Measurements from ENCODE around the gene COL4A6.

The COL4A6 gene

GRCh38 chrX:108216405-108216804 lies 221.8 kb downstream of the COL4A6 start:
- DNase-seq (ENCODE audit: low spot score): no peak

GRCh38 chrX:108211301-108211700 lies 226.9 kb downstream of the COL4A6 start:
- DNase-seq (ENCODE audit: low spot score): no peak

DNA sequence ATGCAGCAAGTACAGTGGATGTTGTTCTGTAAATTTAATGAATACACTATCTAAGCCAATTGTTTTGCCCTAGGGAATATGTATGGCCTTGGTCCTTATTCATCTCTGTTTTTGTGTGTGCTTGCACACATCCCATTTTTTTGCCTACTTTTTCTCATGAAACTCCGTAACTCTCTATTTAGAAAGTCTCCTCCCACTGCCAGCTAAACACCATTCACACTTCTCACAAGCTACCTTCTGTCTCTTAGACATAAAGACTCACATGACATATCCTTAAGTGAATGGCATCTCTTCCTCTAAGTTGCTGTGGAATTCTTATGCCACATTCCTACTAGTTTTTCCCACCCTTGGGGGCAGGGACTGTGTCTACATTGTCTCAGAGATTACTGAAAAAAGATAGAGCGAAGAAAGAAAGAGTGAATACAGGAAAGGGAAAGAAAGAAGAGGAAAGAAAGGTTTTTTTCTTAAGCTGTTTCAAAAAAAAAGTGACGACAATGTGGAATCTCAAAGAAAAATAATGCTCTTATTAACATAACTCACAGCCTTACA lies 229.1 kb downstream of the COL4A6 start:
- DNase-seq (ENCODE audit: low spot score): no peak

DNA sequence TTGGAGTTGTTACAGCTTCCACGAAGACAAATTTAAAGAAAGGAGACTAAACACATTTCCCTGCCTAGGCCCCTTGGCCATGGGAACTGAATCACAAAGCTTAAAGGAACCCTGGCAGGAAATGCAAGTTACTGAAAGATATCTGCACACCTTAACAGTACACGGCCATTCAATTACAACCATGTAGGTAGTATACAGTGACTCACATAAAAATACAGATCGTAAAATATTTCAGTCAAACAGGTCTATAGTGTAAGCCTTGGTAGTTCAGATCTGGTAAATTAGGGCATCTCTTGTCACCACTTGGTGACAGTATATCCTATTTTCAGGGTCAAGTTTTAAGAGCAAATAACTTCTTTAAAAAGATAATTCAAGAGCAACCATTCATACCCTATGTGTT lies 234.7 kb downstream of the COL4A6 start:
- DNase-seq (ENCODE audit: low spot score): no peak

GRCh38 chrX:108199691-108200090 lies 238.5 kb downstream of the COL4A6 start:
- peak; percentile 16 for DNase-seq (ENCODE audit: low spot score)

- DNase-seq (ENCODE audit: low spot score): no peak
Observed at GRCh38 chrX:108199041-108199440, 239.2 kb downstream of the COL4A6 start.

DNA sequence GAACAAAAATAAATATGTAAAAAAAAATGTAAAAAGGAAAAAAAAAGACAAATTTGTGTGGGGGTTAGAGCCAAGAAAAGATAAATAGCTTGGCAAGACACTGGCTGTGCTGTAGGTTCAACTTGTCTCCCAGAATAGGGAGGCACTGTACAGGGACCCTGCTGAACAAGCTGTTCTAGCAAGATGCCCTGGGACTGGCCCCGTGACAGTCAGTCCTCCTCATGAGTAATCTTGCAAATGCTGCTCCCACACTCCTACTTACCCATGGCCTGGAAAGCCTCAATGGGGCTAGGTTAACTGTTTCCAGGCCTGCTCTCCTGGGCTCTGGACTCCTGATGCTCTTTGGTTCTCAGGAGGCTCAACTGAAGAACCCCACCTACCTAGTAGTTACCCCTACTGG lies 239.8 kb downstream of the COL4A6 start:
- DNase-seq (ENCODE audit: low spot score): no peak

DNA sequence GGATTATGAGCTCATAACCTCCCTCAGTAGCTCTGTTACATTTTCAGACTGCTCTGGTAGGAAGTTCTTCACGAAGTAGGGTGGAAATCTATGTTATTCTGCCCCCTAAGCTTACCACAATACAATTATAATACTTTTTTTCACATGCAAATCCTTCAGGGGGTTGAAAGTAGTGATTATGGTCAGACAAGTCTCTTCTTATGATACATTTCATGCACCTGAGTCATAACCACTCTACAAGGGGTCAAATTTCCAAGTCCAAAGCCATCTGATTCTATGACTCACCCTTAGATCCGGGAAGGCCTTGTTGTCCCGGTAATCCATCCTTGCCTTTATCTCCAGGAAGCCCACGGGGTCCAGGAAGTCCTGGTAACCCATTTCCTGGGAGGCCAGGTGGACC lies 251.4 kb downstream of the COL4A6 start:
- peak; percentile 33 for DNase-seq (ENCODE audit: low spot score)

DNA sequence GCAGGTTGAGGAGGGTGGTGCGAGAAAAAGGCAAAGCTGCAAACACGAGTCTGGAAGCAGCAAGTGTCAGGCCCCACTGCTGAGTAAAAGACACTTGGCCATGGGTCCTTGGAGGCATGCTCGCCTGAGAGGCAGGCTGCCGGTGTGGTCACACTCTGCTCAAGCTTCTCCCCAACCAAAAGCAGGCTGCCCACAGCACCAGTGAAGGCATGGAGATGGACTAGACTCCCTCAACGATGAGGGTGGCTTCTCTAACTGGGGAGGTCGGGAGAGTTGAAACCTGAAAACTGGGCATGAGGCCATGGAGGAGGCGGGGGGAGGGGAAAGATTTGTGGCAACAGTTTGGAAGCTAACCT lies 260.1 kb downstream of the COL4A6 start:
- DNase-seq (ENCODE audit: low spot score): no peak

GRCh38 chrX:108177351-108178142 lies 260.7 kb downstream of the COL4A6 start:
- no peak for DNase-seq (ENCODE audit: low spot score)

GRCh38 chrX:108173874-108174273 lies 264.3 kb downstream of the COL4A6 start:
- DNase-seq (ENCODE audit: low spot score): no peak

GRCh38 chrX:108171671-108172070 lies 266.6 kb downstream of the COL4A6 start:
- no peak for DNase-seq (ENCODE audit: low spot score)

DNA sequence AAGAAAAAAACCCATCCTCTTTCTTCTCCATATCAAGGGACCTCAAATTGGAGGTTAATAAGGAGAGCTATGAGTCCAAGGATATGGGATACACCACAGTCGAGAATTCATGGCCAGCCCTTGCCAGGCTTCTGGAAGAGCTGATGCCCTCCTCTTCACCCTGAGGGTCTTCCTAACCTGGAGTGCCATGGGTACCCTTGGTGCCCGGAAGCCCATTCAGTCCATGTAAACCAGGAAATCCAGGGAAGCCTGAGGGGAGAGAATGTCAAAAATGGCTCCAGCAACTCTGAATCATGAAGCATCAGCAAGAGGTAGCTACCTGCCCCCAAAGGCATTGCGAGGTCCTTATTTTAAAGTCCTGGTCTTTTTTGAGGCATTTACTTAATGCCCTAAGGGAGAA lies 268.5 kb downstream of the COL4A6 start:
- DNase-seq (ENCODE audit: low spot score): no peak

DNA sequence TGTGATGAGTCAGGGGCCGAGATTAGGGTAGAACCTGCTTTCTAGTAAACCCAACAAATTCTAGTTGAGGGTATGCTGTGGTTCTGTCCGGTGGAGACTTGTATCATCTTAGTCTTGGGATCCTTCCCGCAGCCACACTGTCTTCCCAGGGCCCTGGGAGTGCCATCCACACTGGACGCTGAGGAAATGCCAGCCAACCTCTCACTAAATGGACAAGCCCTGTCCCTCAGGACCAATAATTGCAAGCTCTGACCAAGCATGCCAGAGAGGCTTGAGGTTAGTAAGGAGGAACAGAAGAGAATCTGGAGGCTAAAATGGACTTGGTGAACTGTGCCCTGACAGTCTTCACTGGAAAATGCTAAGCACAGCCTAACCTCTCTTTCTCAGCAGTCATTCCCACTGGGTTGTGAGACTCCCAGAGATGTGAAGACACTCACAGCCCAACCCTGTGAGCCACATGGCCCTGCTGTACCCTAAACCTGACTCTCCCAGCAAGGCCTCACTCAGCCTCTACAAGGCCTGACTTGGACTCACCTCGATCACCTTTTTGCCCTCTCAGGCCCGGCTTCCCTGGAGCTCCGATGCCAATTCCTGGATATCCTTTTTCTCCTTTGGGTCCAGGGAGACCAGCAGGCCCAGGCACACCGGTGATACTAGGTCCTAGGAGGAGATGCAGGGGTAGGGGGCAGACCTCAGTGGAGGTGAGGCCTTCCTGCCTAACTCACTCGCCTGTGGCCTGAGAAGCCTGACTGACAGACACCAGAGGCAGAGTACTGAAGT lies 269.1 kb downstream of the COL4A6 start:
- DNase-seq (ENCODE audit: low spot score): no peak

DNA sequence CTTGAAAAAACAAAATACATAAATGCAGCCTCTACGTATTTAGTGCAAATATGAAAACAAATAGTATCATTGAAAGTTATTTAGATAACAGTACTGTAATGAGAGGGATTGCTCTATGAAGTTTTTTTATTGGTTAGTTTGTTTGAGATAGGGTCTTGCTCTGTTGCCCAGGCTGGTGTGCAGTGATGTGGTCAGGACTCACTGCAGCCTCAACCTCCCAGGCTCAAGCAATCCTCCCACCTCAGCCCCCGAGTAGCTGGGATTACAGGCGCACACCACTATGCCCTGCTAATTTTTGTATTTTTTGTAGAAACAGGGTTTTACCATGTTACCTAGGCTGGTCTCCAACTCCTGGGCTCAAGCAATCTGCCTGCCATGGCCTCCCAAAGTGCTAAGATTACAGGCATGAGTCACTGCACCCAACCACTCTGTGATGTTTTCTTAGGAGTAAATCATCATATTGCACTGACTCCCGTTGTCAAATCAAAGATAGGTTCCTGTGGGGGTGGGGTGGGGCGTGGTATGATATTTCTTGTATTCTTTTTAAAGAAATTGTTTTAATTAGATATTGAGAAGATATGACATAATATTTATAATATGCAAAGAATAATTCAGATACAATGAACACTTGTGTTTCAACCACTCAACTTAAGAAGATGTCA lies 270.9 kb downstream of the COL4A6 start:
- no peak for DNase-seq (ENCODE audit: low spot score)

DNA sequence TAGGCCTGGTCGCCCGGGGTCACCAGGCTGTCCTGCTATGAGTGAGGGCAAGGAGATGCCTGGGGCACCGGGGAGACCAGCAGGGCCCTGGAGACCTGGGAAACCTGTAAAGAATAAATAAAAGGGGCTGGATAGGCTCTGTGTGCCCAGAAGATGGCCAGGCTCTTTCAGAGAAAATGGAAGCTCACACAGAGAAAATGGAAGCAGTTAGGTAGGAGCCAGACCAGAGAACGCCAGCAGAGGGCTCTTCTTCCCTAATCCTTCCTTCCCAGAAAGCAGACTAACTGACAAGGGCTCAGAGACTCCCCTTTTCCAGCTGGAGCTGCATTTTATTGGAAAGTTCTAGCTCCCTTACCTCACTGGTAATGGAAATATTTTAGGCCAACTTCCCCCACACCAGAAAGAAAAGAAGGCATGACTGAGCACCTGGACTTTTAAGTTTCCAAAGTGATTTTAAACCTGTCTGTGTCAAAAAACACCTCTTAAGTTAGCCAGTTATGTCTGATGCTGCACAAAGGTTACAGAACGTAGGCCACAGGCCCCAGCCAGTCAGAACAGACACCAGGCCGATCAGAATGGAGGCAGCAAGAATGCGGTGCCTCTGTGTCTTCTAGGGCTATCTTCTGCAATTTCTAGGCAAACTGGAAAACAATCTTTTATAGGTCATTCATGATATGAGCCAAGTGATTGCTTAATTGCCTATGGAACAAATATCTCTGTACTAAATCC lies 272.7 kb downstream of the COL4A6 start:
- peak; percentile 57 for DNase-seq (ENCODE audit: low spot score)

DNA sequence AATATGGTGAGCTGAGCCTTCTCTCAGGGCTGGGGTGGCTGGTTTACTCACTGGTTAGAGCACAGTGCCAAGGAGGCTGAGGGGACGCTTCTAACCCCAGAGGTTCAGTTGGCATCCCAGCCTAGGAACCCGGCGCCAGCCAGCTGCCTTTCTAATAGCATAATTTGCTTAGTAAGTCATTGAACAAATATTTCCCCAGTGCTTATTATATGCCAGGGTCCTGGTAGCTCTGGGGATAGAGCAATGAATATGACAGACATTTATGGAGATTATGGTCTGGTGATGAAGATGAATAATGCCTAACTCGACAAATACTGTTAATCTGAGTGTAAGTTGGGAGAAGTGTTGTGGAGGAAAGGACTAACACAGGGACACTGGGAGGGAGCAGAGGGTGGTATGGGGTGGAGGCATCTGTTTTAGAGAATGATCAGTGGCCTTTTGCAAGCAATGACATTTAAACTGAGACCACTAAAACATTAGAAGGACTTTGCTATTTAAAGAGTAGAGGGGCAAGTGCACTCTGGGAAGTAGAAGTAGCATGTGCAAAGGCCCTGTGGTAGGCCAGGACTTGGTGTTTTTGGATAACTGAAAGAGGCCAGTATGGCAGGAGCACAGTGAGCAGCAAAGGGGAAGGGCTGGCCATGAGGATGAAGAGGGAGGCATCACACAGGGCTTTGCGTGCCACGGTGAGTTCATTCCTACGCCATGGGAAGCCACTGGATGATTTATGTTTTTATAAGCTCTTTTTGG lies 274.7 kb downstream of the COL4A6 start:
- DNase-seq (ENCODE audit: low spot score): no peak

DNA sequence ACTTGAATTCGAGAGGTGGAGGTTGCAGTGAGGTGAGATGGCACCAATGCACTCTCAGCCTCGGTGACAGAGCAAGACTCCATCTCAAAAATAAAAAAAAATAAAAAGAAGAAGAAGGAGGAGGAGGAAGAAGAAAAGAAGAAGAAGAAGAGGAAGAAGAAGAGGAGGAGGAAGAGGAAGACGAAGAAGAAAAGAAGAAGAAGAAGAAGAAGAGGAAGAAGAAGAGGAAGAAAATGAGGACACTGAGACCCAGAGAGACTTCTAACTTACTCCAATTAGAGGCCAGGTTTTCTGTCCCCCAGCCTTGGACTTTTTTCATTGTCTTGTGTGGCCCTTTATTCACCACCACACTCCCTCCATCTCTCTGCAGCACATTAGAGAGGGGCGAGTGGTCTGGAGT lies 276.0 kb downstream of the COL4A6 start:
- DNase-seq (ENCODE audit: low spot score): no peak

GRCh38 chrX:108160309-108160708 lies 277.9 kb downstream of the COL4A6 start:
- DNase-seq (ENCODE audit: low spot score): no peak

GRCh38 chrX:108159028-108159670 lies 279.1 kb downstream of the COL4A6 start:
- no peak for DNase-seq (ENCODE audit: low spot score)

DNA sequence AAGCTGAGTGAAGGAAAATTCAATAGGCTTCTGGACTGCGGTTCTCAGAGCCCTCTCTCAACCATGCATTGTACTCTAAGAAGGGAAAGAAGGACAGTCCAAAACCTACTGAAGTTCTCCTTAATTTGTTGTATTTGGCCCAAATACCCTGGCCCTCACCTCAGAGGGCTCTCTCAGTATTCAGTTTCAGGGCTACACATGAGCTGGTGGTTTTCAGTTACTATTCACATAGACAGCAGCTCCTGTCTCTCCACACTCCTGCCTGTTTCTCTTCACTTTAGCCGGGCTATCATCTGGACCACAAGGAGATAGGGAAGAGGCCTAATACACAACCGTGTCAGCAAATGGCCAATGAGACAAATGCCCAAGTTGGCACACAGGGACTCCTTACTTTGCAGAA lies 280.6 kb downstream of the COL4A6 start:
- no peak for DNase-seq (ENCODE audit: low spot score)
